Astrocyte (in vitro differentiated cells and primary cell): ENCODE measurements around the gene TRMT44.

ENCODE experiments used
- CTCF ChIP-seq: IDR thresholded peaks from 2 replicates; pipeline ENCODE4 v1.5.1; 2011; ENCODE audit warnings: low read depth, mild to moderate bottlenecking, inconsistent platforms, low read length, moderate library complexity; ENCODE audit not compliant: insufficient read depth
- EZH2 ChIP-seq: IDR thresholded peaks from 2 replicates; pipeline ENCODE4 v1.6.1; 2012; ENCODE audit warnings: mild to moderate bottlenecking, low read length, inconsistent platforms; ENCODE audit not compliant: insufficient read depth

DNA sequence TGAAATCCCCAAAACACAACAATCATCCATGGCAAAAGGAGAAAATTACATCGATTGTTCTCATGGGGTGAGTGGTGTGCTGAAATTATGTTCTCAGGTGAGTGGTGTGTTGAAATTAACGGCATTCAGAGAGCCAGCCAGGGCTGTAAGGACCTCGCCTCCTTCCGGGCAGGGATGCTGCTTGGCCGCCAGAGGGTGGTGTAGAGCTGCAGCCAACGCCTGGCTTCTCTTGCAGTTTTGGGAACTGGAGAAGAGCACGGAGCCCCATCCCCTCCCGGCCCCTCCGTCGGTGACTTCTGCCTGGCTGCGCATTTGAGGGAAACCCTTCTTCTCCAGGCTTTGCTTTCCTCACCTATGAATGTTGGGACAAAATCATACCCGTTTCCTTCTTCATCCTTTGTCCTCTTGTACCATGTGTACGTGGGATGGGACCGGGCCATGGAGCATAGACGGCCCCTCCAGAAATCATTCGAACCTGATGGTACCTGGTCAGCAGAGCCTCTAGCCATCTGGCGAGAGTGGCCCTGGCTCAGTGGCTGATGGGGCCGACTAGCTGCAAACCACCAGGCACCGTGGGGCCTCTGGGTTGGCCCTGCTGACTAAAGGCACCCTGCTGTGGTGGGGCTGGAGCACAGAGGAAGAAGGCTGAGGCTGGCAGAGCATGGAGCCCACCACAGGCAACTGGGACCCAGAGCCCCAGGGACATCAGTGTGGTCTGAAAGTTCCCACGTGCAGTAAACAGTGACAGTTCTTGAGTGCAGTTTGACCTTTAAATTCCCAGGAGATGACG lies 28.4 kb downstream of the TRMT44 start:
- peak; percentile 85 for TF ChIP-seq CTCF
- TF ChIP-seq EZH2: no peak
